Measurements from ENCODE around the gene ZFX. TPM values are rescaled to one million over a fixed set of nuclear protein-coding genes. Genes with fewer than 3 reads are reported as not detected.

ZFX gene
- total RNA-seq, 1 donor from 2014 or later = 36.6 TPM

- DNase-seq (ENCODE audit: extremely low read depth, low read depth, low spot score) = no peak
Observed at GRCh38 chrX:24232796-24233195, 83.3 kb downstream of the ZFX start.

- no peak for DNase-seq (ENCODE audit: extremely low read depth, low read depth, low spot score)
Observed at GRCh38 chrX:24235084-24235710, 85.7 kb downstream of the ZFX start.

- DNase-seq (ENCODE audit: extremely low read depth, low read depth, low spot score) = no peak
Observed at GRCh38 chrX:24241822-24242648, 92.5 kb downstream of the ZFX start.

DNA sequence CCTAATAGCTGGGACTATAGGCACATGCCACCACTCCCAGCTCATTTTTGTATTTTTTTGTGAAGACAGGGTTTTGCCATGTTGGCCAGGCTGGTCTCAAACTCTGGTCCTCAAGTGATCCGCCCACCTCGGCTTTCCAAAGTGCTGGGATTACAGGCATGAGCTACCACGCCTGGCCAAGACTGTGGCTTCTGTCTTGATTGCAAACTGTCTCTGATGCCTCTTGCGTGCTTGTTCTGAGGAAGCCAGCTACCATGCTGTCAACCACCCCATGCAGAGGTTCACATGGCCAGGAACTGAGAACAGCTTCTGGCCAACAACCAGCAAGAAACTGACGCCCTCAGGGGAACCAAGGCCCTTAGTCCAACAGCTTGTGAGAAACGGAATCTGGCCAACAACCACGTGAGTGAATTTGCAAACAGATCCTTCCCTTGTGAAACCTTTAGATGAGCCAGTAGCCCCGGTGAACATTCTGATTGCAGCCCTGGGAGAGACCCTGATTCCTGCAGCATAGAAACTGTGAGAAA is 93.2 kb downstream of the ZFX start:
- DNase-seq (ENCODE audit: extremely low read depth, low read depth, low spot score) = no peak

DNA sequence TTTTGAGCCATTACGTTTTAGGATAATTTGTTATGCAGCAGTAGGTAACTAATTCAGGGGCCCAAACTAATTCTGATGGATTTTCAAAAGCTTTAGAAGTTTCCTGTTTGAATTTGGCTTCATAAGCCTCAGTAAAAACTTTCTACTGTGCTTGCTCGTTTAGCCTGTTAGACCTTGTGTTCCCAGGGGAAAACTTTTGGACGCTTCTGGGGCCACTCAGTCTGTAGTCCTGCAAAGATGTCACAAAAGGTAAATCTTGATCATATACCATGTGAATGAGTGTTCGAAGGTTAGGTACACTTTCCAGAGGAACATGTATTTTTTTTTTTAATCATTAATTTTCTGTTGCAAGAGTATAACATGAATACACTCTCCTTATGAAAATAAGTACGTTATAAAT is 93.7 kb downstream of the ZFX start:
- DNase-seq (ENCODE audit: extremely low read depth, low read depth, low spot score) = no peak

DNA sequence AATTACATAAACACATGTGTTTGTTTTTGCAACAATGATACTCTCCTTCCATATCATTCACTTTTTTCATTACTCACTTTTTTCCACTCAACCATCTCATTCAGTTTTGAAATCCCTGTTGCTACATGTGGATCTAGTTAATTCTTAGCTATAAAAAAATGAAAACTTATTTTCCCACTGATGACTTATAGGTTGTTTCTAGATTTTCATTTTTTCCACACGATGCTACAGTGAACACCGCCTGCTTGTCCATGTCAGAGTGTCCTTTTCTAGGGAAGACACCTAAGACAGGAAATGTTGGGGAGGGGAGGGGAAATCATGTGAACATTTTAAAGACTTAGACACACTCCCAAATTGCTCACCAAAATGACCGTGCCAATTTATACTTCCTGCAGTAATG is 94.2 kb downstream of the ZFX start:
- DNase-seq (ENCODE audit: extremely low read depth, low read depth, low spot score) = no peak

- no peak for DNase-seq (ENCODE audit: extremely low read depth, low read depth, low spot score)
Observed at GRCh38 chrX:24245202-24245601, 95.7 kb downstream of the ZFX start.

DNA sequence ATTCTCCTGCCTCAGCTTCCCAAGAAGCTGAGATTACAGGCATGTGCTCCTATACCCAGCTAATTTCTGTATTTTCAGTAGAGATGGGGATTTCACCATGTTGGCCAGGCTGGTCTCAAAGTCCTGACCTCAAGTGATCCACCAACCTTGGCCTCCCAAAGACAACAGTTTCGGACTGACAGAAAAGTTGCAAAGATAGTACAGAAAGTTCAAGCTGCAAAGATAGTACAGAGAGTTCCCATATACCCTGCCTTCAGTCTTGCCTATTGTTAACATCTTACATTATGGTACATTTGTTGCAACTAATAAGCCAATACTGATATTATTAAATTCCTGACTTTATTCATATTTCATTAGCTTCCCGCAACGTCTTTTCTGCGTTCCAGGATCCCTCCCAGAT is 98.5 kb downstream of the ZFX start:
- no peak for DNase-seq (ENCODE audit: extremely low read depth, low read depth, low spot score)

- no peak for DNase-seq (ENCODE audit: extremely low read depth, low read depth, low spot score)
Observed at GRCh38 chrX:24253030-24253429, 103.5 kb downstream of the ZFX start.

- no peak for DNase-seq (ENCODE audit: extremely low read depth, low read depth, low spot score)
Observed at GRCh38 chrX:24253469-24253868, 103.9 kb downstream of the ZFX start.

GRCh38 chrX:24257011-24257410 is 107.5 kb downstream of the ZFX start:
- no peak for DNase-seq (ENCODE audit: extremely low read depth, low read depth, low spot score)

DNA sequence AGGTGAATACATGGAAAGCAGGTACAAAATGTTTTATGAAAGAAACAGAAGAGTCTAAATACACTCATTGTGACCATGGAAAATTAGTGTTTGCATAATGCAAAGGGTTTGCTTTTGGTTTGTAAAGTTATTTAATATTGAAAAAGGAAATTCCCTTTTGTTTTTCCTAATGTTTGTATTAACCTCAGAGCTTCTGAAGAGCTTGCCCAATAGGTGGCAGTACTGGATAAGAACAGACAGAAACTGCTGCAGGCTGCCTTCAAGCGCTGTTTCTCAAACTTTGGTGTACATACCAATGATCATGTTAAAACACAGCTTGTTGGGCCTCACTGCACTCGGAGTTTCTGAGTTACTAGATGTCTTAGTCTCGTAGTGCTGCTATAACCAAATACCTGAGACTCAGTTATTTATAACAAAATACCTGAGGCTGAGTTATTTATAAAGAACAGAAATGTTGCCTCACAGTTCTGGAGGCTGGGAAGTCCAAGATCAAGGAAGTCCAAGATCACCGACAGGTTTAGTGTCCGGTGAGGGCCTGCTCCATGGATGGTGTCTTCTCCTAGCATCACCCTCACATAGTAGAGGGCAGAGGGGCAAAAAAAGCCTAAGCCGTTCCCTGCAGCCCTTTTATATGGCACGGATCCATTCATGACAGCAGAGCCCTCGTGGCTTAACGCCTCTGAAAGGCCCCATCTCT is 110.2 kb downstream of the ZFX start:
- peak; percentile 62 for DNase-seq (ENCODE audit: extremely low read depth, low read depth, low spot score)

DNA sequence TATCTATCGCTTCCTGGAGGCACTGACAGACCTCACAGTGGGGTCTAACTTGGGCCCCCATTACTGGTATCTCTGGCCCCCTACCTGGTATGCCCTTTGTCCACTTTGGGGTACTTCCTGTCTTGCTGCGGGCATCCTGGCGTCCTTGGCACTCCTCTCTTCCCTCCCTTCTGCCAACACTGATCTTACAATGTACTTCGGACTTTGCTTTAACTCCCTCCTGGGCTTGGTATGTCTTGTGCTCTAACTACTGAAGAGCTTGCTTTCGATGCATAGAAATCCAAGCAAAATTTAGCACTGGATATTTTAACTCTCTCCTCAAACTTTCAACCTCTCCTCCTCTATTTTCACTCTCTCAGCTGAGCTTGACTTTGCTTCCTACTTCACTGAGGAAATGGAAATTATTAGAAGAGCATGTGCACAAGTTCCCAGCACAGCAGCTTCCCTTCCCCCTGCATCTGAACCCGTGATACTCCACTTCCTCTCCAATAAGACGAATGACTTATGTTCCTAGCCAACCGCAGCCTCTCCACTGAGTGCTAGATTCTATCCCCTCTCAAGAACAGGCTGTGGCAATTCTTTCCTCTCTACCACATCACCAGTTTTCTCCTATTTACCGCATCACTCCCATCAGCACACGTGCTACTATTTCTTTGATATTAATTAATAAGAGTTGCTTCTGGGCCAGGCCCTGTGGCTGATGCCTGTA is 111.5 kb downstream of the ZFX start:
- DNase-seq (ENCODE audit: extremely low read depth, low read depth, low spot score) = peak; percentile 18

- DNase-seq (ENCODE audit: extremely low read depth, low read depth, low spot score) = no peak
Observed at GRCh38 chrX:24262309-24262708, 112.8 kb downstream of the ZFX start.

- DNase-seq (ENCODE audit: extremely low read depth, low read depth, low spot score) = no peak
Observed at GRCh38 chrX:24264383-24264782, 114.9 kb downstream of the ZFX start.

Other genes starting within 250 kb of the ZFX start
- gene APOO, start 241.8 kb upstream of the ZFX start, total RNA-seq = 15.9 and 16.2 TPM in 2 replicates
- gene CXorf58, start 241.7 kb upstream of the ZFX start, total RNA-seq = not detected in 2 replicates
- gene KLHL15, start 122.5 kb upstream of the ZFX start, total RNA-seq = 2.8 and 3.4 TPM in 2 replicates
- gene EIF2S3, start 94.8 kb upstream of the ZFX start, total RNA-seq = 126 and 165 TPM in 2 replicates
- not detected in 2 replicates for gene SUPT20HL2, start 164.3 kb downstream of the ZFX start, total RNA-seq
- not detected in 2 replicates for gene SUPT20HL1, start 210.9 kb downstream of the ZFX start, total RNA-seq

Data from glomerular endothelial cell (primary cell).